Activated naive CD4-positive, alpha-beta T cell treated with anti-CD3 and anti-CD28 coated beads, Interleukin-2, amount 50 U/mL, for 24 hours (primary cell): ENCODE results near the gene TEX51.

Experiments
- H3K27ac Mint-ChIP-seq: one replicate; pipeline ENCODE4 v1.8.0; 2021; ENCODE audit warnings: mild to moderate bottlenecking, mixed read lengths
- H3K27me3 Mint-ChIP-seq: one replicate; pipeline ENCODE4 v1.8.0; 2021; ENCODE audit warnings: mixed read lengths
- H3K36me3 Mint-ChIP-seq: one replicate; pipeline ENCODE4 v1.8.0; 2021; ENCODE audit warnings: mixed read lengths
- H3K4me1 Mint-ChIP-seq: one replicate; pipeline ENCODE4 v1.8.0; 2021; ENCODE audit warnings: mixed read lengths
- H3K4me3 Mint-ChIP-seq: one replicate; pipeline ENCODE4 v1.8.0; 2021; ENCODE audit warnings: mild to moderate bottlenecking, mixed read lengths
- H3K9me3 Mint-ChIP-seq: one replicate; pipeline ENCODE4 v1.8.0; 2021; ENCODE audit warnings: mixed read lengths

Gene TEX51

DNA sequence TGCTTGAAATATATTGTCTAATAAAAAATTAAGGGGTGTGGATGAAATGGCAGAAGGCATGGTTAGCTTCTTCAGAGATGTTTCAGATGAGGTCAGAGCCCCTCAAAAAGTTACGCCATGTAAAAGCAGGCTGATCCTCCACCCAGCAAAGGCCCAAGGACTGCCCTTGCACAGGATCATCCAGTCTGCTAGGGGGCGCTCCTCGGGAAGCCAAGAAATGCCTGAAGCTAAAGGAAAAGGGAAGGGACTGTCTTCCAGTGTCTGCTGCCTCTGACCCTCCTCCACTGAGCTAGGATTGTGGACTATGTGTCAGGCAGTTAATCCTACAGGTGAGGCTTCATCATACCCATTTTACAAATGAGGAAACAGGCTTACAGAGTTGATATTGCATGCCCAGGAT, 33.8 kb upstream of the TEX51 start:
- Mint-ChIP-seq H3K27me3 (peaks cover 2% of the 10 kb centered on the region), H3K4me3 (no peak overlapping the region), H3K36me3 (no peaks in the 10 kb centered on the region), H3K9me3 (no peaks in the 10 kb centered on the region), H3K4me1 (no peaks in the 10 kb centered on the region), H3K27ac (no peak overlapping the region)

DNA sequence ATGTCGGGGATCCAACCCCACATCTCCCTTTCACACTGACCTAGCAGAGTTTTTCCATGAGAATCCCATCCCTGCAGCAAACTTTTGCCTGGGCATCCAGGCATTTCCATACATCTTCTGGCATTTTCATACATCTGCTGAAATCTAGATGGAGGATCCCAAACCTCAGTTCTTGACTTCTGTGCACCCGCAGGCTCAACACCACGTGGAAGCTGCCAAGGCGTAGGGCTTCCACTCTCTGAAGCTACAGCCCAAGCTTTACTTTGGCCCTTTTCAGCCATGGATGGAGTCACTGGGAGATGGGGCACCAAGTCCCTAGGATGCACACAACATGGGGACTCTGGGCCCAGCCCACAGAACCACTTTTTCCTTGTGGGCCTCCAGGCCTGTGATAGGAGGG, 32.2 kb upstream of the TEX51 start:
- H3K27me3 Mint-ChIP-seq, result peaks cover 2% of the 10 kb centered on the region
- no peaks in the 10 kb centered on the region for H3K36me3 Mint-ChIP-seq
- no peaks in the 10 kb centered on the region for H3K4me1 Mint-ChIP-seq
- no peaks in the 10 kb centered on the region for H3K9me3 Mint-ChIP-seq
- no peak overlapping the region for H3K4me3 Mint-ChIP-seq
- no peak overlapping the region for H3K27ac Mint-ChIP-seq

DNA sequence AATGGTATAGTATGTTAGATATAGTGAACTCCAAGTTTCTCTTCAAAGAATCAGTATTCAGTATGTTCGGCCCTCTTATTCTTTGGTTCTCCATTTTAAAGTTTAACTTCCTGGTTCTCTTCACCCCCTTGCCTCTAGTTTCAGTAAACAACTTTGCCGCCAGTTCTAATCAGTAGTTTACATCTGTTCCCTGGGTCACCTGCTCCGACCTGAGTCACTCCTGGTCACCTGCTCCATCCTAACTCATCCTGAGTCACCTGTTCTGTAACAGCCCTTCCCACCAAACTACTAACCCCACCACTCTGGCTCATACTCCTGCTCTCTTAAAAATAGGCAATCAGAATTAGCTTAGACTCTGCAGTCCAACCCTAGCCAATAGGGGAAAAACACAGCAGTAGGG, 23.7 kb upstream of the TEX51 start:
- H3K9me3 Mint-ChIP-seq, result peaks cover 9% of the 10 kb centered on the region
- H3K4me3 Mint-ChIP-seq, result no peak overlapping the region
- H3K27me3 Mint-ChIP-seq, result no peaks in the 10 kb centered on the region
- no peak overlapping the region for H3K27ac Mint-ChIP-seq
- H3K4me1 Mint-ChIP-seq, result no peaks in the 10 kb centered on the region
- no peaks in the 10 kb centered on the region for H3K36me3 Mint-ChIP-seq

DNA sequence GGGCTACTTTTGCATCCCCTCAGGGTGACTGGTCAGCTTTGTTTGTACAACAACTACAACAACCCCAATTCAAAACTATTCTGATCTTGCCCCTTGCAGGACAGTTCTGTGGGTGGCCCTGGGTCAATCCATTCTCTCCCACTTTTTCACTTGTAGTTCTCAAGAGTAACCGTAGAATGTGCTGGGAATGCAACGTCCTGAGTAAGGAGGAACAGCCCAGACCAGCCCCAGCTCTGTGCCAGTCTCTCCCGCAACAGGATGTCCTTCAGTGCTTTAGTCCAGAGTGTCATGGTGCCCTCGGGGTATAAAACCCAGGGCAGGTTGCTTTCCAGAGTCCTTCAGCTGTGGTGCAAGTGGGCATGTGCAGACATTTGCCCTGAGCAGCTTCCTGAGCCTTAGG, 22.1 kb upstream of the TEX51 start:
- H3K36me3 Mint-ChIP-seq, result no peaks in the 10 kb centered on the region

GRCh38 chr2:126877041-126877440, 21.6 kb upstream of the TEX51 start:
- H3K27me3 Mint-ChIP-seq, result no peaks in the 10 kb centered on the region
- H3K4me3 Mint-ChIP-seq, result no peak overlapping the region
- H3K27ac Mint-ChIP-seq, result no peak overlapping the region
- H3K9me3 Mint-ChIP-seq, result peaks cover 9% of the 10 kb centered on the region
- H3K4me1 Mint-ChIP-seq, result no peaks in the 10 kb centered on the region
- no peaks in the 10 kb centered on the region for H3K36me3 Mint-ChIP-seq

More for the DNA sequence above, 22.1 kb upstream of the TEX51 start:
- Mint-ChIP-seq H3K9me3 (peaks cover 9% of the 10 kb centered on the region), H3K4me3 (no peak overlapping the region), H3K27me3 (no peaks in the 10 kb centered on the region), H3K4me1 (no peaks in the 10 kb centered on the region), H3K27ac (no peak overlapping the region)

DNA sequence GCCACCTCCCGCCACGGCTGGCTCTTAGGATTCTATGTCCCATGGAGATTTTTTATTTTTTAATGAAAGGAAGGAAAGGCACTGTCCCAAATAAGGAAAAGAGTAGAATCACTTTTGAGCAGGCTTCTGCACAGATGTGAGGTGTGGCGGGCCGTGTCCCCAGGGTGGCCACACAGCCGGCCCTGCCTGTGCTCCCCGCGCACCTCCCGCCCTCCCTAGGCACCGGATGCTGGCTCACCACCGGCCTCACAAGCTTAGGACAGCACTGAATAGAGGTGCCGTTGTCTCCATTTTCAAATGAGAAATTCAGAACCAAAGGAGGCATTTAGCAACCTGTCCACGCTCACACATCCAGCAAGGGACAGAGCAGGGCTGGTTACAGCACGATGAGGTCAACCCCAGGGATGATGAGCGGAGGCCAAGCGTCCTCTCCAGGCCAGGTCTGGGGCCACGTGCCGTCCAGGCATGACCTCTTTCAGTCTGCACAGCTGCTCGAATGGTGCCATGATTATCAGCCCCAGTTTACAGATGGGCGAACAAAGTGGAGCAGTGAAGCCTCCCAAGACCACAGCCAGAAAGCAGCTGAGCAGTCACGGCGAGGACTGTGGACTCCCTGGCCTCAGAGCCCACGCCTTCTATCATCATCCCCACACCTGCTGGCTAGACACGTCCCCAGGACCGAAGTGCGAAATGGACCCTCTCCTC, 20.7 kb upstream of the TEX51 start:
- Mint-ChIP-seq H3K27me3 (no peaks in the 10 kb centered on the region), H3K36me3 (no peaks in the 10 kb centered on the region), H3K9me3 (peaks cover 9% of the 10 kb centered on the region), H3K4me3 (no peak overlapping the region), H3K4me1 (no peaks in the 10 kb centered on the region), H3K27ac (no peak overlapping the region)

DNA sequence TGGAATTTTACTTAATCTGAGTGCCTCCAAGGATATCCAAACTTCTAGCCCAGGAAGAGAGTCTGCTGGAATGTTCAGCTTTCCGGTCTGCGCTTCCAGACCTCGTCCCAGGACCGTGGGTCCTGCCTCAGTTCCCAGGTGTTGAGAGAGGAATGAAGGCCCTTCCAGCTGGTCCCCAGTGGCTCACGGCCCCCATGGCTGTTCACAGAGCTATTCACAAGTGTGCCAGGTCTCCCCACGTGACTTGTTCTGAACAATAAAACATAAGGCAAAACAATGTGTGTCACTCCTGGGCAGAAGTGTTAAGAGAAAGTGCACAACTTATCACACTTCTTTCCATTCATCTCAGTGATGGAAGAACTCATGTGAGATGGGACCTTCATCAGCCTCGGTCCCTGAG, 20.1 kb upstream of the TEX51 start:
- Mint-ChIP-seq H3K4me1 (no peaks in the 10 kb centered on the region), H3K9me3 (peaks cover 9% of the 10 kb centered on the region), H3K27me3 (no peaks in the 10 kb centered on the region), H3K4me3 (no peak overlapping the region), H3K36me3 (no peaks in the 10 kb centered on the region), H3K27ac (no peak overlapping the region)

GRCh38 chr2:126879348-126880298, 19.1 kb upstream of the TEX51 start:
- Mint-ChIP-seq H3K4me3 (no peak overlapping the region), H3K4me1 (no peaks in the 10 kb centered on the region), H3K27ac (no peak overlapping the region), H3K9me3 (peaks cover 9% of the 10 kb centered on the region), H3K27me3 (no peaks in the 10 kb centered on the region), H3K36me3 (no peaks in the 10 kb centered on the region)

DNA sequence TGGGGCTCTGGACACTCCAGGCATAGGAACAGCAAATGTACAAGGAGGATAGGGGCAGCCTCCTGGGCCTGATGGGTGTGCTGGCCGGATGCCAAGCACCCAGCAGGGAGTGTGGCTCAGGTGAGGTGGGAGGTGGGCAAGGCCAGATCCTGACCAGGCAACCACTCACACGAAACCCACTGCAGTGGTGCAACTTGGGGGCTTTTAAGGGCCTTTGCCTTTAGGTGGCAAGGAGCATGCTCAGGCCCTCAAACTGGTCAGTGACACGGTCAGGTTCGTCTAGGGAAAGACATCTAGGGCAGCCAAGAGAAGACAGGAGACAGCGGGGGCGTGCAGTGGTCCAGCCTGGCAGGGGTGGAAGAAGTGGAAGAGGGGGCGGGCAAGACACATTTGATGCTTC, 18.4 kb upstream of the TEX51 start:
- Mint-ChIP-seq H3K4me1 (no peaks in the 10 kb centered on the region), H3K36me3 (no peaks in the 10 kb centered on the region), H3K9me3 (peaks cover 5% of the 10 kb centered on the region), H3K27ac (no peak overlapping the region), H3K4me3 (no peak overlapping the region), H3K27me3 (no peaks in the 10 kb centered on the region)

GRCh38 chr2:126880817-126881216, 17.9 kb upstream of the TEX51 start:
- Mint-ChIP-seq H3K4me1 (no peaks in the 10 kb centered on the region), H3K27ac (no peak overlapping the region), H3K9me3 (peaks cover under 1% of the 10 kb centered on the region), H3K27me3 (no peaks in the 10 kb centered on the region), H3K36me3 (no peaks in the 10 kb centered on the region), H3K4me3 (no peak overlapping the region)

DNA sequence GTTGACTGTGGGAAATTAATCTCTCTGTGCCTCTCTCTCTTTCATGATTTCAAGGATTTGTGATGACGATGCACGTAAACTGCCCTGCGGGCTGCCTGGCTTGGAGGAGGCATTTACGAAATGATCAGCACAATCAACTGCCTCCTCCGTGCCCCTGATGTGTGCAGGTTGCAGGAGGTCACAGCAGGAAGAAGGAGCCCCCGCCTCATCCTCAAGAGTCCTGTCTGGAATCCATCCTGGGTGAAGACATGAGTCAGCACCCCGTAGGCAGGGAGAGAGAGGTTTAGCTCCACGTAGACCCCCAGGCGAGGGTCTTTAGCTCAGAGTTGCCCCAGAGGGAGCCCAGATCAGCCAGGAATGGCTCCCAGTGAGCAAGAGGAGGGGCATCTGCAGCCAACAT, 17.1 kb upstream of the TEX51 start:
- Mint-ChIP-seq H3K9me3 (no peaks in the 10 kb centered on the region), H3K36me3 (no peaks in the 10 kb centered on the region), H3K27me3 (peaks cover 2% of the 10 kb centered on the region), H3K4me3 (no peak overlapping the region), H3K27ac (no peak overlapping the region), H3K4me1 (peaks cover 3% of the 10 kb centered on the region)

DNA sequence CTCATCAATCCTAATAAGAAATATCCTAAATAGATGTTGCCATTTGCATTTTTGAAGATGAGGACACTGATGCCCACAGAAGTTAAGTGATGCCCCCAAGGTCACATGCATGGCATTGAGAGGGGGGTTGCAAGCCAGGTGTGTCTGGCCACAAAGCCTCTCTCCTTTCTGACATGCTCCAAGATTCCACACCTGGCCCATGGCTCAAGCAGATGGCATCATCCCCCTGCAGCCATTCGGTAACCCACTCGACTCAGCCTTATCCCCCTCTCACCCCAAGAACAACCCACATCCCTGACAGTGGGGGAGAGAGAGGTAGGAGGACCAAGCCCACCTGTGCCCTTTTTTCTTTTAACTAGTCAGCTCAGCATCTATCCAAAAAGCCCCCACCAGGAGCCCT, 16.5 kb upstream of the TEX51 start:
- H3K4me3 Mint-ChIP-seq, result no peak overlapping the region
- no peaks in the 10 kb centered on the region for H3K36me3 Mint-ChIP-seq
- peaks cover 8% of the 10 kb centered on the region for H3K27me3 Mint-ChIP-seq
- no peaks in the 10 kb centered on the region for H3K9me3 Mint-ChIP-seq
- H3K27ac Mint-ChIP-seq, result no peak overlapping the region
- peaks cover 7% of the 10 kb centered on the region for H3K4me1 Mint-ChIP-seq

DNA sequence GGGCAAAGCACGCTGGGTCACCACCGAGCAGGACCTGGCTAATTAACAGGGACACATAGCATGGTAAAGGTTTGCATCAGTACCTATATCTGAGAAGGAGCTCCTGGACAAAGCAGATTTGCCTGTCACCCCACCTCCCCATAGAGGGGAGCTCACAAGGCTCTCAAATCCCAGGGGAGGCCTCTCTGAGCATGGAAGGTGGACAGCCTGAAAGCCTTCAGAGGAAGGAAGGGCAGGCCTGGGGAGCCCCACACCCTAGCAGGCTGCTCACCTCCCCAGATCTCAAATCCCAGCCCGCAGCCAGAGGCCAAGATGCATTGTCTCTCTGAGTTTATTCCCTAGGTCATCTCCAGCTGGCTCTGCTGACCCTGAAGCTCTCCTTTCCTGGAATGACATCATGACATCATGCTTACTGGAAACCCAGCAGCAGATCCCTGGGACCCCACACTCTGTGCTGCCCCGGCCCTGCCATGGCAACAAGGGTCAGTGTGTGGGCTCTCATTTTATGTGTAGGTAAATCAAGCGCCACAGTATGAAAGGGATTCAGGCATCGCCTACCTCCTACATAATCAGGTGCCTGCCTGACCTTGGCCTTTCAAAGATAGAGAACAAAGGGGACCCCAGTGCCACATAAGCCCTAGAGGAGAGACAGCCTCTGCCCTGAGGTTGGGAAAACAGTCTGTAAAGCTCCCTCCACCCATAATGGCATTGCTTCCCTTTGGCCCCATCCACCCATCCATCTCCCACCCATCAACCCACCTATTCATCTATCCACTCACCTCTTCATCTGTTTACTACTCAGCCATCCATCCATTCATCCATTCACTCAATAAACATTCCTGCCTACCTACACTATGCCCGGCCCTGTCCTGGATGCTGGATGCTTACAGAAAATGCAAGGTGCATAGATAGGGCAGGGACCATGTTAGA, 15.7 kb upstream of the TEX51 start:
- Mint-ChIP-seq H3K27me3 (peaks cover 9% of the 10 kb centered on the region), H3K36me3 (no peaks in the 10 kb centered on the region), H3K4me1 (peaks cover 7% of the 10 kb centered on the region), H3K4me3 (no peak overlapping the region), H3K9me3 (no peaks in the 10 kb centered on the region), H3K27ac (no peak overlapping the region)

- H3K36me3 Mint-ChIP-seq, result no peaks in the 10 kb centered on the region
- H3K9me3 Mint-ChIP-seq, result no peaks in the 10 kb centered on the region
- H3K4me3 Mint-ChIP-seq, result no peak overlapping the region
- H3K27me3 Mint-ChIP-seq, result peaks cover 13% of the 10 kb centered on the region
- H3K4me1 Mint-ChIP-seq, result peaks cover 7% of the 10 kb centered on the region
- no peak overlapping the region for H3K27ac Mint-ChIP-seq
Measured at GRCh38 chr2:126883666-126884040, 15.0 kb upstream of the TEX51 start.

- H3K4me1 Mint-ChIP-seq, result peaks cover 7% of the 10 kb centered on the region
- H3K27me3 Mint-ChIP-seq, result peaks cover 14% of the 10 kb centered on the region
- no peak overlapping the region for H3K27ac Mint-ChIP-seq
- no peaks in the 10 kb centered on the region for H3K9me3 Mint-ChIP-seq
- no peak overlapping the region for H3K4me3 Mint-ChIP-seq
- no peaks in the 10 kb centered on the region for H3K36me3 Mint-ChIP-seq
Measured at GRCh38 chr2:126884861-126885750, 13.6 kb upstream of the TEX51 start.
